ENCODE data around the gene TCERG1L.
"Not testable (repeated sequence)": the region's sequence is repeated elsewhere in the genome, so short reads cannot be mapped to it uniquely, and the experiment has no call there.

The TCERG1L gene

GRCh38 chr10:131082201-131082850, 229.2 kb downstream of the TCERG1L start:
- H3K27me3 ChIP-seq (ENCODE audit: control insufficient read depth, insufficient read depth, low read length): no peaks in the 10 kb centered on the region
- H3K27ac ChIP-seq (ENCODE audit: low read depth, low read length): no peak overlapping the region
- no peaks in the 10 kb centered on the region for H3K36me3 ChIP-seq (ENCODE audit: control insufficient read depth, insufficient read depth, low read length)
- H3K4me1 ChIP-seq (ENCODE audit: control insufficient read depth, insufficient read depth, low read length): no peaks in the 10 kb centered on the region
- no peak overlapping the region for H3K4me3 ChIP-seq (ENCODE audit: low read length)
- H3K9ac ChIP-seq (ENCODE audit: low read length): no peak overlapping the region

GRCh38 chr10:131081786-131082185, 229.7 kb downstream of the TCERG1L start:
- Histone ChIP-seq H3K4me1 (ENCODE audit: control insufficient read depth, insufficient read depth, low read length) (no peaks in the 10 kb centered on the region), H3K27ac (ENCODE audit: low read depth, low read length) (no peak overlapping the region), H3K36me3 (ENCODE audit: control insufficient read depth, insufficient read depth, low read length) (no peaks in the 10 kb centered on the region), H3K4me3 (ENCODE audit: low read length) (no peak overlapping the region), H3K9ac (ENCODE audit: low read length) (no peak overlapping the region), H3K27me3 (ENCODE audit: control insufficient read depth, insufficient read depth, low read length) (no peaks in the 10 kb centered on the region)

GRCh38 chr10:131081376-131081775, 230.1 kb downstream of the TCERG1L start:
- Histone ChIP-seq H3K9ac (ENCODE audit: low read length) (no peak overlapping the region), H3K36me3 (ENCODE audit: control insufficient read depth, insufficient read depth, low read length) (no peaks in the 10 kb centered on the region), H3K4me3 (ENCODE audit: low read length) (no peak overlapping the region), H3K27ac (ENCODE audit: low read depth, low read length) (no peak overlapping the region), H3K4me1 (ENCODE audit: control insufficient read depth, insufficient read depth, low read length) (no peaks in the 10 kb centered on the region), H3K27me3 (ENCODE audit: control insufficient read depth, insufficient read depth, low read length) (no peaks in the 10 kb centered on the region)

- H3K27ac ChIP-seq (ENCODE audit: low read depth, low read length): no peak overlapping the region
- no peaks in the 10 kb centered on the region for H3K36me3 ChIP-seq (ENCODE audit: control insufficient read depth, insufficient read depth, low read length)
- no peak overlapping the region for H3K9ac ChIP-seq (ENCODE audit: low read length)
- no peaks in the 10 kb centered on the region for H3K4me1 ChIP-seq (ENCODE audit: control insufficient read depth, insufficient read depth, low read length)
- no peak overlapping the region for H3K4me3 ChIP-seq (ENCODE audit: low read length)
- H3K27me3 ChIP-seq (ENCODE audit: control insufficient read depth, insufficient read depth, low read length): no peaks in the 10 kb centered on the region
Measured at GRCh38 chr10:131080571-131080970, 230.9 kb downstream of the TCERG1L start.

- Histone ChIP-seq H3K27me3 (ENCODE audit: control insufficient read depth, insufficient read depth, low read length) (no peaks in the 10 kb centered on the region), H3K9ac (ENCODE audit: low read length) (no peak overlapping the region), H3K36me3 (ENCODE audit: control insufficient read depth, insufficient read depth, low read length) (no peaks in the 10 kb centered on the region), H3K4me3 (ENCODE audit: low read length) (no peak overlapping the region), H3K27ac (ENCODE audit: low read depth, low read length) (no peak overlapping the region), H3K4me1 (ENCODE audit: control insufficient read depth, insufficient read depth, low read length) (no peaks in the 10 kb centered on the region)
Measured at GRCh38 chr10:131079314-131079713, 232.2 kb downstream of the TCERG1L start.

- H3K9ac ChIP-seq (ENCODE audit: low read length); H3K4me3 ChIP-seq (ENCODE audit: low read length); H3K36me3 ChIP-seq (ENCODE audit: control insufficient read depth, insufficient read depth, low read length); H3K27me3 ChIP-seq (ENCODE audit: control insufficient read depth, insufficient read depth, low read length); H3K4me1 ChIP-seq (ENCODE audit: control insufficient read depth, insufficient read depth, low read length); H3K27ac ChIP-seq (ENCODE audit: low read depth, low read length): not testable (repeated sequence)
Measured at GRCh38 chr10:131078882-131079280, 232.6 kb downstream of the TCERG1L start.

GRCh38 chr10:131078131-131078881, 233.2 kb downstream of the TCERG1L start:
- no peak overlapping the region for H3K27ac ChIP-seq (ENCODE audit: low read depth, low read length)
- H3K4me1 ChIP-seq (ENCODE audit: control insufficient read depth, insufficient read depth, low read length): no peaks in the 10 kb centered on the region
- H3K9ac ChIP-seq (ENCODE audit: low read length): no peak overlapping the region
- H3K4me3 ChIP-seq (ENCODE audit: low read length): no peak overlapping the region
- no peaks in the 10 kb centered on the region for H3K36me3 ChIP-seq (ENCODE audit: control insufficient read depth, insufficient read depth, low read length)
- no peaks in the 10 kb centered on the region for H3K27me3 ChIP-seq (ENCODE audit: control insufficient read depth, insufficient read depth, low read length)

GRCh38 chr10:131077724-131078123, 233.8 kb downstream of the TCERG1L start:
- H3K9ac ChIP-seq (ENCODE audit: low read length): no peak overlapping the region
- no peak overlapping the region for H3K4me3 ChIP-seq (ENCODE audit: low read length)
- no peaks in the 10 kb centered on the region for H3K36me3 ChIP-seq (ENCODE audit: control insufficient read depth, insufficient read depth, low read length)
- no peak overlapping the region for H3K27ac ChIP-seq (ENCODE audit: low read depth, low read length)
- H3K27me3 ChIP-seq (ENCODE audit: control insufficient read depth, insufficient read depth, low read length): no peaks in the 10 kb centered on the region
- H3K4me1 ChIP-seq (ENCODE audit: control insufficient read depth, insufficient read depth, low read length): no peaks in the 10 kb centered on the region

- H3K4me1 ChIP-seq (ENCODE audit: control insufficient read depth, insufficient read depth, low read length): no peaks in the 10 kb centered on the region
- H3K36me3 ChIP-seq (ENCODE audit: control insufficient read depth, insufficient read depth, low read length): no peaks in the 10 kb centered on the region
- no peak overlapping the region for H3K27ac ChIP-seq (ENCODE audit: low read depth, low read length)
- no peak overlapping the region for H3K9ac ChIP-seq (ENCODE audit: low read length)
- H3K4me3 ChIP-seq (ENCODE audit: low read length): no peak overlapping the region
- H3K27me3 ChIP-seq (ENCODE audit: control insufficient read depth, insufficient read depth, low read length): no peaks in the 10 kb centered on the region
Measured at GRCh38 chr10:131077031-131077430, 234.5 kb downstream of the TCERG1L start.

- no peaks in the 10 kb centered on the region for H3K4me1 ChIP-seq (ENCODE audit: control insufficient read depth, insufficient read depth, low read length)
- no peak overlapping the region for H3K9ac ChIP-seq (ENCODE audit: low read length)
- H3K27me3 ChIP-seq (ENCODE audit: control insufficient read depth, insufficient read depth, low read length): no peaks in the 10 kb centered on the region
- H3K27ac ChIP-seq (ENCODE audit: low read depth, low read length): no peak overlapping the region
- no peak overlapping the region for H3K4me3 ChIP-seq (ENCODE audit: low read length)
- H3K36me3 ChIP-seq (ENCODE audit: control insufficient read depth, insufficient read depth, low read length): no peaks in the 10 kb centered on the region
Measured at GRCh38 chr10:131076356-131076755, 235.2 kb downstream of the TCERG1L start.

- Histone ChIP-seq H3K27me3 (ENCODE audit: control insufficient read depth, insufficient read depth, low read length) (no peaks in the 10 kb centered on the region), H3K4me1 (ENCODE audit: control insufficient read depth, insufficient read depth, low read length) (no peaks in the 10 kb centered on the region), H3K36me3 (ENCODE audit: control insufficient read depth, insufficient read depth, low read length) (no peaks in the 10 kb centered on the region), H3K4me3 (ENCODE audit: low read length) (no peak overlapping the region), H3K27ac (ENCODE audit: low read depth, low read length) (no peak overlapping the region), H3K9ac (ENCODE audit: low read length) (no peak overlapping the region)
Measured at GRCh38 chr10:131075218-131075770, 236.2 kb downstream of the TCERG1L start.

- Histone ChIP-seq H3K27ac (ENCODE audit: low read depth, low read length) (no peak overlapping the region), H3K36me3 (ENCODE audit: control insufficient read depth, insufficient read depth, low read length) (no peaks in the 10 kb centered on the region), H3K4me1 (ENCODE audit: control insufficient read depth, insufficient read depth, low read length) (no peaks in the 10 kb centered on the region), H3K27me3 (ENCODE audit: control insufficient read depth, insufficient read depth, low read length) (no peaks in the 10 kb centered on the region), H3K4me3 (ENCODE audit: low read length) (no peak overlapping the region), H3K9ac (ENCODE audit: low read length) (no peak overlapping the region)
Measured at GRCh38 chr10:131074682-131075081, 236.8 kb downstream of the TCERG1L start.

All from rectal smooth muscle tissue (tissue), 1 donor.